Cardiac muscle cell (in vitro differentiated cells and primary cell): ENCODE results near the gene DNM3. TPM values are rescaled to one million over a fixed set of nuclear protein-coding genes. Genes with fewer than 3 reads are reported as not detected.

Experiments
- DNase-seq, 2 donors: peaks; one replicate each; pipeline versions ENCODE4 v3.0.0 to v3.0.0-alpha.2; 2010 to 2017; ENCODE audit warnings: low read depth in 1 of 2, low spot score in 1 of 2
- H3K27ac ChIP-seq: fragments of 200-600 bp; sonication (generic); 2 replicates; pipeline ENCODE4 v1.5.1; 2016
- H3K27me3 ChIP-seq: fragments of 200-600 bp; sonication (generic); 2 replicates; pipeline ENCODE4 v1.6.0; 2016; ENCODE audit warnings: control low read depth
- H3K36me3 ChIP-seq: fragments of 200-600 bp; sonication (generic); 2 replicates; pipeline ENCODE4 v1.5.1; 2016; ENCODE audit warnings: control low read depth
- H3K4me1 ChIP-seq: fragments of 200-600 bp; sonication (generic); 2 replicates; pipeline ENCODE4 v1.8.1; 2017; ENCODE audit warnings: low read depth, mild to moderate bottlenecking, mixed run types
- H3K4me3 ChIP-seq: fragments of 200-600 bp; sonication (generic); 2 replicates; pipeline ENCODE4 v1.5.1; 2016; ENCODE audit warnings: mild to moderate bottlenecking
- H3K9me3 ChIP-seq: fragments of 200-600 bp; sonication (generic); 2 replicates; pipeline ENCODE4 v1.5.1; 2017; ENCODE audit warnings: low read depth, mild to moderate bottlenecking, control low read depth
- CTCF ChIP-seq: IDR thresholded peaks from 2 replicates; pipeline ENCODE4 v1.5.1; 2012; ENCODE audit warnings: low read depth, mild to moderate bottlenecking, low read length
- polyA plus RNA-seq: library from polyadenylated mRNA; unstranded; fragments of >200 nt; fragmentation: Nextera tagmentation; extraction: Ambion mirVana; gene quantifications from 2 replicates; pipeline ENCODE4 v1.2.1, GENCODE V29; 2016
- total RNA-seq: library from RNA; depleted of rRNA; stranded (reverse); fragments of >200 nt; gene quantifications from 2 replicates; pipeline ENCODE4 v1.2.3, GENCODE V29; 2016

Gene DNM3
- total and polyA plus RNA-seq, 2 experiments from 2014 or later, result 0.42 TPM; not detected in 1

- H3K9me3 ChIP-seq, result no peaks in the 10 kb centered on the region
- H3K27me3 ChIP-seq, result no peaks in the 10 kb centered on the region
- no peak overlapping the region for H3K4me3 ChIP-seq
- H3K27ac ChIP-seq, result no peak overlapping the region
- no peaks in the 10 kb centered on the region for H3K4me1 ChIP-seq
- no peak for DNase-seq
- no peak for TF ChIP-seq CTCF
- H3K36me3 ChIP-seq, result no peaks in the 10 kb centered on the region
These were observed 405.5 kb downstream of the DNM3 start for GRCh38 chr1:172246521-172247390.

GRCh38 chr1:172251486-172251885 is 410.2 kb downstream of the DNM3 start:
- TF ChIP-seq CTCF, result no peak
- H3K9me3 ChIP-seq, result no peaks in the 10 kb centered on the region

GRCh38 chr1:172252321-172252720 is 411.0 kb downstream of the DNM3 start:
- H3K27ac ChIP-seq, result no peak overlapping the region
- no peak for TF ChIP-seq CTCF

More at GRCh38 chr1:172251486-172251885, 410.2 kb downstream of the DNM3 start:
- Histone ChIP-seq H3K4me1 (no peaks in the 10 kb centered on the region), H3K27ac (no peak overlapping the region), H3K4me3 (no peak overlapping the region), H3K27me3 (no peaks in the 10 kb centered on the region), H3K36me3 (no peaks in the 10 kb centered on the region)
- DNase-seq, result no peak

GRCh38 chr1:172252958-172253357 is 411.7 kb downstream of the DNM3 start:
- no peak overlapping the region for H3K4me3 ChIP-seq
- no peak for TF ChIP-seq CTCF

More at GRCh38 chr1:172252321-172252720, 411.0 kb downstream of the DNM3 start:
- H3K4me1 ChIP-seq, result no peaks in the 10 kb centered on the region
- no peak for DNase-seq
- H3K4me3 ChIP-seq, result no peak overlapping the region
- H3K27me3 ChIP-seq, result no peaks in the 10 kb centered on the region
- H3K9me3 ChIP-seq, result no peaks in the 10 kb centered on the region
- H3K36me3 ChIP-seq, result no peaks in the 10 kb centered on the region

GRCh38 chr1:172254521-172255222 is 413.4 kb downstream of the DNM3 start:
- H3K27ac ChIP-seq, result no peak overlapping the region
- peak in 1 of 2 donors; percentile 83 for DNase-seq
- H3K27me3 ChIP-seq, result no peaks in the 10 kb centered on the region
- no peak overlapping the region for H3K4me3 ChIP-seq
- H3K36me3 ChIP-seq, result no peaks in the 10 kb centered on the region
- H3K9me3 ChIP-seq, result no peaks in the 10 kb centered on the region
- no peaks in the 10 kb centered on the region for H3K4me1 ChIP-seq
- no peak for TF ChIP-seq CTCF

More at GRCh38 chr1:172252958-172253357, 411.7 kb downstream of the DNM3 start:
- Histone ChIP-seq H3K27ac (no peak overlapping the region), H3K27me3 (no peaks in the 10 kb centered on the region), H3K9me3 (no peaks in the 10 kb centered on the region), H3K36me3 (no peaks in the 10 kb centered on the region), H3K4me1 (no peaks in the 10 kb centered on the region)
- DNase-seq, result no peak
